Stimulated activated CD8-positive, alpha-beta memory T cell treated with anti-CD3 and anti-CD28 coated beads, Interleukin-4, amount 100 ng/mL, for 48 hours (primary cell): ENCODE results near the gene SCN4B.

Source experiments
- DNase-seq: peaks from one replicate; pipeline ENCODE4 v3.0.0-alpha.2; 2020

The SCN4B gene

DNA sequence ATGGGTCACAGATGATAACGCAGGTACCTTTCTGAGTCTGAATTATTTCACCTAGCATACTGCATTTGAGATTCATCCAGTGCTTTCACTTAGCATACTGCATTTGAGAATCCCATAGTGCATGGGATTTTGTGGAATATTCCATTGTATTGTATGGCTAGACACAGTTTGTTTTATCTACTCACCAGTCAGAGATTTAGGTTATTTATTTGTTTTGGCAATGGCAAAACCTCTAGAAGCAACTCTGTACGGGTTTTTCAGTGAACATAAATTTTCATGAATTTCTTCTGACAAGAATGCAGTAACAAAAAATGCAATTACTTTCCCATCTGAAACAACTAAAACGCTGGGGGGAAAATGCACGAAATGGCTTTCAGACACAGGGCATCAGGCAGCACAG is 24.3 kb downstream of the SCN4B start:
- no peak for DNase-seq

GRCh38 chr11:118126082-118126838 is 26.4 kb downstream of the SCN4B start:
- DNase-seq, result no peak

DNA sequence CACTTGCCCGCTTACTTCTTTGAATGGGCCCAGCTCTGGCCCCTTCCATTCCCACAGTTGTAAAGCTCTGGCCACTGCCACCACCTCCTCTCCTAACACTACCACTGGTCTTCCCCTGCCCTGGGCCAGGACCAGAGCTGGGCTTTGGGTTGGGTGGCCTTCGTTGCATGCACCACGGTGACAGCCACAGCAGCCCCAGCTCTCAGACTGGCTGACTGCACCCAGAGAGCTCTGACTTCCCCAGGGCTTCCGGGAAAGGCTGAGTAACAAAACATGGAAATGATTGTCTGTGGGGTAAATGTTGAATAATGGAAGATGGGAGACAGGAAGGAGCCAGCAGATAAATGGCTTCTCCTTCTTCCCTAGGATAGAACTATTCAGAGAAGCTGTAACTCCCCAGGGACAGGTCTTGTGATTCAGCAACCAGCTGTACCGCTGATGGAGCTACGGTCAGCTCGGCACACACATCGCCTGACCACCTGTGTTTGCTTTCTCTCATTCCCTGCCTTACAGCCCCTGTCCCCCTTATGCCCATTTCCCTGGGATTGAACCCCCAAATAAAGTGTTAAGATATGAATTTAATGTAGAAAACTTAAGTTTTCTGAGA is 27.6 kb downstream of the SCN4B start:
- DNase-seq, result no peak

DNA sequence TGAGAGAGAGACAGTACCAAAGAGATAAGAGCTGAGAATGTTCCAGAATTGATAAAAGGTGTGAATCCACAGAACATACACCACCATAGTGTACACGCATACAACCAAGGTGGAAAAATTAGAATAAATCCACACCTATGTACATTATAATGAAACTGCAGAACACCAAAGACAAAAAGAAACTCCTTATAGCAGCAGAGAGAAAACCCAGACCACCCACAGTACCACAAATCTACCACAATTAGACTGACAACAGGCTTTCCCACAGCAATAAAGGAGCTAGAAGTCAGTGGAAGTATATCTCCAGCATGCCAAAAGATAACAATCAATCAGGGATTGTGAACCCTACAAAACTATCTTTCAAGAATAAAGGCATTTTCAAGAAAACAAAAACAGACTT is 31.8 kb downstream of the SCN4B start:
- no peak for DNase-seq

DNA sequence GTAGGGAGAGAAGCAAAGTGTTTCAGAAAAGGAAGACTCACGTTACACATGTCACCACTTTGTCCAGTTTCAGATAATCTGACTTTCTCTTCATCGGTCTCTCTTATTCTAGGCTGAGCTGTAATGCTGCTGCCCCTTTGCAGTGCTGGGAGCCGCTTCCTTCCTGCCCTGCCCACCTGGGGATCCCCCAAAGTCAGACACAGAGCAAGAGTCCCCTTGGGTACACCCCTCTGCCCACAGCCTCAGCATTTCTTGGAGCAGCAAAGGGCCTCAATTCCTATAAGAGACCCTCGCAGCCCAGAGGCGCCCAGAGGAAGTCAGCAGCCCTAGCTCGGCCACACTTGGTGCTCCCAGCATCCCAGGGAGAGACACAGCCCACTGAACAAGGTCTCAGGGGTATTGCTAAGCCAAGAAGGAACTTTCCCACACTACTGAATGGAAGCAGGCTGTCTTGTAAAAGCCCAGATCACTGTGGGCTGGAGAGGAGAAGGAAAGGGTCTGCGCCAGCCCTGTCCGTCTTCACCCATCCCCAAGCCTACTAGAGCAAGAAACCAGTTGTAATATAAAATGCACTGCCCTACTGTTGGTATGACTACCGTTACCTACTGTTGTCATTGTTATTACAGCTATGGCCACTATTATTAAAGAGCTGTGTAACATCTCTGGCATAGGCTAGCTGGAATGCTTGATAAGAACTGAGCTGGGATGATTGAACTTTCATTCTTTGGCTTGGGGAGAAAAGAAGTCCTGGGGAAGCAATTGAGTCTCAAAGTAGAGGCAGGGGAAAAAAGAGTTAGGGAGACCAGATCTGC is 34.6 kb downstream of the SCN4B start:
- DNase-seq, result peak; percentile 34

- no peak for DNase-seq
These were observed 37.6 kb downstream of the SCN4B start for GRCh38 chr11:118115048-118115447.

GRCh38 chr11:118114266-118114665 is 38.4 kb downstream of the SCN4B start:
- no peak for DNase-seq

DNA sequence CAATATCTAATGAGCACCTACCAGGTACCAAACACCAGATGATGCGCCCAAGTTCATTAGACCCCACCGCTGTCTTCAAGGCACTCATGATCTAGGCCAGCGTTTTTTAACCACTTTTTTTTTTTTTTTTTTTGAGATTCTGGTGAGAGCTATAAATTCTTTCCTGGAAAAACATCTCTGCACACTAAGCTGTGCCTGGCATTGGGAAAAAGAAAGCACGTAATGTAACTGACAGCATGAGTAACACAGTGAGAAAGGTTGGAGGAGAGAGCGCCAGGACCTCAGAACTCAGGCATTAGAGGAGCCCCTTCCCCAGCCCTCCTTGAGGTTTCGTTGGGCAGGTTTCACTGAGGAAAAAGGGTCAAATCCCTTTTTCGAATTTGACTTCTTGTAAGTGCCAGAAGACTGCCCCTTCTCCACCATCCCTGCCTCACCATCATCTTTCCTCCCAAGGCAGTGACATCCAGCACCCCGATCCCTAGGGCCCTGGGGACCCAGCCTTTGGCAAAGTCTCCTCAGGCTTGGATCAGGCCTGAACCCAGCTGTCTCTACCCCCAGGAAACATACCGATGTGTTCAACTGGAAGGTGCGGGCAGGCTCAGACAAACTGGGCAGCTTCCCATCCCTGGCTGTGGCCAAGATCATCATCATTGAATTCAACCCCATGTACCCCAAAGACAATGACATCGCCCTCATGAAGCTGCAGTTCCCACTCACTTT is 39.8 kb downstream of the SCN4B start:
- DNase-seq, result no peak

DNA sequence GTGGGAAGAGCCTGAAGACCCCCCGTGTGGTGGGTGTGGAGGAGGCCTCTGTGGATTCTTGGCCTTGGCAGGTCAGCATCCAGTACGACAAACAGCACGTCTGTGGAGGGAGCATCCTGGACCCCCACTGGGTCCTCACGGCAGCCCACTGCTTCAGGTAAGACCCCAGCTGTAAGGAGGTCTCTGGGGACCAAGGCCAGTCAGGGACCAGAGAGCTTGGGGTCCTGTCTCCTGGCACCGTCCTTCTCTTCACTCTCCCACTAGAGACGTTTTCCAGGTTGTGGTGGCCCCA is 40.9 kb downstream of the SCN4B start:
- no peak for DNase-seq

DNA sequence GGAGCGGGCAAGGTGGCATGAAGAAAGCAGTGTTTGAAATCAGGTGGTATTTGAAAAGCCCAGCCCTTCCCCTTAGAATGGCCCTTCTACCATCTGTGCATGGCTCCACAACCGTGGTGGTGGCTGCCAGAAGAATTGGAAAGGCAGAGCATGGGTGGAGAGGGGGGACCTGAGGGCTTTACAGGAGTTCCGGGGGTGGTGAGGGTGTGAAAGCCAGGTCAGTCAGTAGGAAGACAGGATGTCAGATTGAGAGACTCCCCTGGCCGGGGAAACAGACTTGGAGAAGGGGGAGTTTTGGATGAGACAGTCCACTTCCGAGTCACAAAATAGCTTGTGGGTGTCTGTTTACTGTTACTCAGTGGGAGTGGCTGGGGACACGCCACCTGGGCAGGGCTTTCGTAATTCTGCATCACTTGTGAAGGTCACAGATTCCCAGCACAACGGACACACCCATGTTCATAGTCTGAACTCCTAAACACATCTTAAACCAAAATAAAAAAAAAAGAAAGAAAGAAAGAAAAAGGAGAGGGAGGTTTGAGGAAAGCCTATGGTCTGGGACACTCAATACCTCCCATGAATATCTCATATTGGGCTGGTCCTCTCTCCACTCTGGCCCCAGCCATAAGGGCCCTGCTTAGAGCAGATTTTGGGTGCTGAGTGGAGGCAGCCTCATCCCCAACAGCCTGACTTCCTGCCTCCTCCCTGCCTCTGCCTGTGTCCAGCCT is 41.4 kb downstream of the SCN4B start:
- DNase-seq, result no peak

GRCh38 chr11:118109231-118109630 is 43.4 kb downstream of the SCN4B start:
- DNase-seq, result no peak

- no peak for DNase-seq
These were observed 44.1 kb downstream of the SCN4B start for GRCh38 chr11:118108513-118108912.

- no peak for DNase-seq
These were observed 45.8 kb downstream of the SCN4B start for GRCh38 chr11:118106789-118107335.

GRCh38 chr11:118105657-118106305 is 46.8 kb downstream of the SCN4B start:
- DNase-seq, result no peak

DNA sequence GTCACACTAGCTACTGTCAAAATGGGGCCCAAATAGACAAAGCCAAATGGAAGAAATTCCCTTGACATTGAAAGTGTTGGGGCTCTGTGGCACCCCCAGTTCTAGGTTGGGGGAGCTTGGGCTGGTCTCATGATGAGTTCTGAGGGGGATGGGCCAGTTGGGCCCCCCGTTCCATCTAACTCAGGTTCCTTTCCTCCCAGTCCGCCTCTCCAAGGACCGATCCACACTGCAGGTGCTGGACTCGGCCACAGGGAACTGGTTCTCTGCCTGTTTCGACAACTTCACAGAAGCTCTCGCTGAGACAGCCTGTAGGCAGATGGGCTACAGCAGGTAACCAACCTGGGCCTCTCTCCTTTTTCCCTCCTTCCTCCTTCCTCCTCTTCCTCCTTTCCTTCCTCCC is 48.1 kb downstream of the SCN4B start:
- DNase-seq, result no peak

- no peak for DNase-seq
These were observed 49.8 kb downstream of the SCN4B start for GRCh38 chr11:118102721-118103261.

GRCh38 chr11:118100691-118101232 is 51.9 kb downstream of the SCN4B start:
- no peak for DNase-seq

DNA sequence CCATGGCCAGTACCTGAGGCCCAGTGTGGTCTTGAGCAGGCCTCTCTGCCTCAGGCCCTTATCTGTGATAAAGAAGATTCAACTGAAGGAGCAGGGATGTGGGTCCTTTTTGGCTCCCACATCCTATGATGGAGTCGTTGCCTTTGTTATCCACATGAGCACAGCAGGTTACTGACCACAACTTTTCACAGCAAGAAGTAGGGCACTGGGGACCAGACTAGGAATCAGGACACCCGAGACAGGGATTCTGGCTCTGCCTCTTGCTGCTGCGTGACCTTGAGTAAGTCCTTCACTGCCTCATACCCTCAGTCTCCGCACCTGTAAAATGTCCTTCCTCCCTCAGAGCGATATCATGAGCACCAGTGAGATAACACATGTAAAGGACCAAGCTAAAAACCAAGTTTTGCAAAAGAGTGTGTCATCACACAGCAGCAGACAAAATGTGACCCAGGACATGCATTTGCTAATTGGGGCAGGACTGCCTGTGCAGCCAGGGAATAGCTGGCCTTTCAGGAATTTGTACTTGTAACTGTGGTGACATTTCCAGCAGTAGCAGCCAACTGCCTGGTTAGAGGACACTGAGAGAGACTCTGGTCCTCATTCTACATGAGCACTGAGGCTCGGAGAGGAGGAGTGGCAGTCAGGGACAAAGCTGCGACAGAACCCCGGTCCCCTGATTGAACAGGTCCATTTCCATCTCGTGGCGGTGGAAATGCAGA is 52.6 kb downstream of the SCN4B start:
- no peak for DNase-seq

DNA sequence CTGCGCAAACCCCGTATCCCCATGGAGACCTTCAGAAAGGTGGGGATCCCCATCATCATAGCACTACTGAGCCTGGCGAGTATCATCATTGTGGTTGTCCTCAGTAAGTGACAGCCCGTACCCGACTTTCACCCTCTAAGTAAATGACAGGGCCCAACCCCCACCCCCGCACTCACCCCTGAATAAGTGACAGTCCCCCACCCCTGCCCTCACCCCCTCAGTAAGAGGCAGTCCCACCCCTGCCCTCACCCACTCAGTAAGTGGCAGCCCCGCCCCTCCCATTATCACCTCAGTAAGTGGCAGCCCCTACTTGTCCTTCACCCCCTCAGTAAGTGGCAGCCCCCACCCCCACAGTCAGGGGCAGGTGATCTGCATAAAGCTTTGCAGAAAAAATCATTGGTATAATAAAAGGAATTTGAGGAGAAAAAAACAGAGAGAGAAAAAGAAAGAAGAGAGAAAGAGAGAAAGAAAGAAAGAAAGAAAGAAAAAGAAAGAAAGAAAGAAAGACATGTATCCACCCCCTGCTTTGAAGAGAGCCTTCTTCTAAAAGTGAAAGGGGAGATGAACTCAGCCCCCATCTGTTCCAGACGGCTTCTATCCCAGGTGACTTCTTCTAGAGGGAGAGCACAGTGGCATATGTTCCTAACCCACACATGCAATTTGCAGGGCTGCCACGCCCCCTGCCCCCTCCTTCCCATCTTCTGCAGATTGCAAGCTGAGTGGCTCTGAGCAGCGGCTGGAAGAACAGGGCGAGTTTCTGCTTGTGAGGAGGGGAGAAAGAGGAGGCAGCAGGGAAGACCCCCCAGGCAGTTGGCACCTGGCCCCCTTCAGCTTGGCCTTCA is 53.4 kb downstream of the SCN4B start:
- DNase-seq, result no peak

DNA sequence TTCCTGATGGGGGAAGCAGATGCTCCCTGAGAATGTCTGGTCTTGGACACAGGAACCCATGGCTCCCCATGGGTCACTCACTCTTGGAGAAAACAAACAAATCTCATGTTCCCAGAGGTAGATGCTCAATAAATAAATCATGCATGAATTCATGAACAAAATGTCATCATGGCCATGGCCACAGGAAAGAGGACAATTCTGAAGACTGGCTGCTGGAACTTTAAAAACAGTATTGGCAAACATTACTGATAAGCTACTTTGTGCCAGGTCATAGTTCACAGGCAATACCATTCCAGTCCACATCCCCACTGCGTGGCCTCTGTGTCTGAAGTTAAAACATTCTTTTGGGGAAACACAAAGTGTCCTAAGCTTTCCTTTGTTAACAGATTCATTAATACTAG is 56.7 kb downstream of the SCN4B start:
- DNase-seq, result no peak
